Subcutaneous abdominal adipose tissue (tissue), 5 donors: ENCODE results near the gene VPS41.

Experiments
- H3K27ac ChIP-seq: one replicate; pipeline ENCODE4 v1.7.0; 2013; ENCODE audit warnings: low read depth, mild to moderate bottlenecking, inconsistent platforms, low read length, moderate library complexity
- H3K27me3 ChIP-seq, 5 donors: one replicate each; pipeline ENCODE4 v1.7.0; 2013; ENCODE audit warnings: low read length in 5 of 5, inconsistent platforms in 1 of 5; ENCODE audit not compliant: control insufficient read depth in 5 of 5, insufficient read depth in 4 of 5
- H3K36me3 ChIP-seq, 5 donors: one replicate each; pipeline ENCODE4 v1.7.0; 2013; ENCODE audit warnings: low read length in 5 of 5; ENCODE audit not compliant: control insufficient read depth in 5 of 5, insufficient read depth in 5 of 5
- H3K4me1 ChIP-seq, 5 donors: one replicate each; pipeline ENCODE4 v1.7.0; 2013; ENCODE audit warnings: low read length in 5 of 5, mild to moderate bottlenecking in 3 of 5, moderate library complexity in 1 of 5; ENCODE audit not compliant: control insufficient read depth in 5 of 5, insufficient read depth in 5 of 5
- H3K4me3 ChIP-seq, 5 donors: one replicate each; pipeline ENCODE4 v1.7.0; 2013; ENCODE audit warnings: low read length in 5 of 5, low read depth in 1 of 5
- H3K9ac ChIP-seq, 5 donors: one replicate each; pipeline ENCODE4 v1.7.0; 2013; ENCODE audit warnings: low read length in 5 of 5, mild to moderate bottlenecking in 4 of 5, moderate library complexity in 3 of 5
- H3K9me3 ChIP-seq, 5 donors: one replicate each; pipeline ENCODE4 v1.7.0; 2013; ENCODE audit warnings: low read length in 5 of 5; ENCODE audit not compliant: control insufficient read depth in 5 of 5
- donor health status: healthy.
- donor health status: healthy.
- donor health status: healthy.
- donor health status: healthy.
- donor health status: healthy.

The VPS41 gene

DNA sequence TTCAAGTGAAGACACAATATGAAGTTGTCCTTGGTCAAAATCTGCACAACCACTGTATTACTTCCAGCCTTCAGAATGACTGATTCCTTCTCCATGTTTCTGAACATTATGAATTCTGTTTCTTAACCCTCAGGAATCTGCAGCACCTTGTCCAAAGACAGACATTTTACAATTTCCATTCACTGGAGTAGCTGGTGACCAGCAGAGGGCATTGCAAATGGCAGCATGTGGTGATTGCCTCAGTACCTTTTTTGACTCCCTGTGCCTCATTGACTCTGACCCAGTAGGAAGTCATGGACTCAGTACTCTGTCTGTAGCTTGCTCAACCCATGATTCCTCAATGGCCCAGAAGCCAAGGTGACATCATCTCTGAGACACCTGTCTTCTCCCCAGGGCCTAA is 879 bp upstream of the VPS41 start:
- no peaks in the 10 kb centered on the region for H3K36me3 ChIP-seq
- H3K9ac ChIP-seq, result no peak overlapping the region
- no peaks in the 10 kb centered on the region for H3K9me3 ChIP-seq
- no peak overlapping the region for H3K4me3 ChIP-seq
- no peak overlapping the region for H3K27ac ChIP-seq
- H3K4me1 ChIP-seq, result peaks cover 0 to 11% (median 10%) of the 10 kb centered on the region in 5 donors
- no peaks in the 10 kb centered on the region for H3K27me3 ChIP-seq

- peaks cover 0 to 11% (median 10%) of the 10 kb centered on the region in 5 donors for H3K4me1 ChIP-seq
- H3K27ac ChIP-seq, result no peak overlapping the region
- H3K4me3 ChIP-seq, result peak overlapping the region in 1 of 5 donors; percentile 98
- H3K27me3 ChIP-seq, result no peaks in the 10 kb centered on the region
- H3K36me3 ChIP-seq, result no peaks in the 10 kb centered on the region
- no peaks in the 10 kb centered on the region for H3K9me3 ChIP-seq
- no peak overlapping the region for H3K9ac ChIP-seq
Measured at GRCh38 chr7:38907766-38908165, 1.2 kb downstream of the VPS41 start.

GRCh38 chr7:38907066-38907465 is 1.9 kb downstream of the VPS41 start:
- no peak overlapping the region for H3K27ac ChIP-seq
- no peaks in the 10 kb centered on the region for H3K9me3 ChIP-seq
- no peaks in the 10 kb centered on the region for H3K27me3 ChIP-seq
- no peaks in the 10 kb centered on the region for H3K36me3 ChIP-seq
- no peak overlapping the region for H3K4me3 ChIP-seq
- peaks cover 0 to 11% (median 10%) of the 10 kb centered on the region in 5 donors for H3K4me1 ChIP-seq
- no peak overlapping the region for H3K9ac ChIP-seq

DNA sequence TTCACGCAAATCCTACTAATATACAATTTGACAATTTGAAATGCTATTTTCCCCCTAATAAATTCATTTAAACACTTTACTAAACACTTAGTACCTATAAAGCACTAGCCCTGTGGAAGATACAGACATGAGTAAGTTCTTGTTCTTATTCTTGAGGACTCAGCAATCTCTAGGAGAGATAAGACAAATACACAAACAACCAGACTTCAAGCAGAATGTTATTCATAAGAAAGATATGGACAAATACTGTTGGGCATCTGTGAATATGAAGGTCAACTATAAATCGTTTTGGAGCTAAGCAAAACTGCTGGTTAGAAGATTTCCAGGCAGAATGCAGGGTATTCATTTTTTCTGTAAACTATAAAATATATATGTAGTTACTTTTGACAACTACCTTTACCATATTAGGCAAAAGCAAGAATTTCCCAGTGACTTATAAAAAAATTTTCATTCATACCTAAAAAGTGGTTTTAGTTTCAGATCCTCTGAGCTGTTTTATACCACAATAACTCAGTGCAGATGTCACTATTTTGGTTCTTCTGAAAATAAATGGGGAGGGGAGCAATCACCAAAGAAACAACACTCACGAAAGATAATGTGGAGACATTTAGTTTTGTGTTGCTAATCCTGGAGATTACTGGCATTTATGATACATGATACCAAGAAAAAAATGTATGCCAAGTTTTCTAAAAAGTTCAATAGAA is 3.8 kb downstream of the VPS41 start:
- H3K9me3 ChIP-seq, result no peaks in the 10 kb centered on the region
- no peak overlapping the region for H3K9ac ChIP-seq
- H3K27ac ChIP-seq, result no peak overlapping the region
- H3K4me3 ChIP-seq, result no peak overlapping the region
- H3K27me3 ChIP-seq, result no peaks in the 10 kb centered on the region
- peaks cover 0 to 11% (median 10%) of the 10 kb centered on the region in 5 donors for H3K4me1 ChIP-seq
- no peaks in the 10 kb centered on the region for H3K36me3 ChIP-seq

- Histone ChIP-seq H3K9ac (no peak overlapping the region), H3K4me3 (no peak overlapping the region), H3K27me3 (no peaks in the 10 kb centered on the region), H3K36me3 (no peaks in the 10 kb centered on the region), H3K27ac (no peak overlapping the region), H3K9me3 (no peaks in the 10 kb centered on the region), H3K4me1 (peaks cover 0 to 5% (median 3%) of the 10 kb centered on the region in 5 donors)
Measured at GRCh38 chr7:38903057-38903456, 5.9 kb downstream of the VPS41 start.

DNA sequence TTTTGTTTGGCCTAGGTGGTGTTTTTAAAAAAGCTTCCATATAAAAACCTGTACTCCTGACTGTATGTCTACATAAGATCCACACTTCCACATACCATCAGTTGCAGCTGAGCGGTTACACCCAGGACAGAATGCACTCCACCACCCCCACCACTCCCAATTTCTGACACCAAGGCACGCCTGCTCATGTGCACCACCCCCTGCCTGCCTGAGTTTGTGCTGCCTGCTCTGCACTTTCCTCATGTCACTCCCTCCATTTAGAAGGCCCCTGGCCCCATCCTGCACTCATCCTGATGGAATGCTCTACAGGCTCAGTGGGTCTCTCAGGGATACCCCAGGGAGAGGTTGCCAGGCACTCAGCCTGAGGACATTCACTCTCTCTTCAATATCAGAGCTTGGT is 6.5 kb downstream of the VPS41 start:
- Histone ChIP-seq H3K9ac (no peak overlapping the region), H3K4me1 (no peaks in the 10 kb centered on the region), H3K27ac (no peak overlapping the region), H3K27me3 (no peaks in the 10 kb centered on the region), H3K9me3 (no peaks in the 10 kb centered on the region), H3K36me3 (no peaks in the 10 kb centered on the region), H3K4me3 (no peak overlapping the region)

- Histone ChIP-seq H3K9me3 (no peaks in the 10 kb centered on the region), H3K4me3 (no peak overlapping the region), H3K27ac (no peak overlapping the region), H3K27me3 (no peaks in the 10 kb centered on the region), H3K9ac (no peak overlapping the region), H3K4me1 (no peaks in the 10 kb centered on the region), H3K36me3 (peaks cover 4 to 23% (median 8%) of the 10 kb centered on the region in 5 donors)
Measured at GRCh38 chr7:38893061-38893460, 15.9 kb downstream of the VPS41 start.

- no peak overlapping the region for H3K4me3 ChIP-seq
- no peak overlapping the region for H3K27ac ChIP-seq
- H3K9ac ChIP-seq, result no peak overlapping the region
- no peaks in the 10 kb centered on the region for H3K4me1 ChIP-seq
- no peaks in the 10 kb centered on the region for H3K27me3 ChIP-seq
- H3K36me3 ChIP-seq, result peaks cover 0 to 9% (median 4%) of the 10 kb centered on the region in 5 donors
- peaks cover 0 to 4% (median 0%) of the 10 kb centered on the region in 5 donors for H3K9me3 ChIP-seq
Measured at GRCh38 chr7:38890597-38890996, 18.4 kb downstream of the VPS41 start.

GRCh38 chr7:38889872-38890432 is 19.0 kb downstream of the VPS41 start:
- no peaks in the 10 kb centered on the region for H3K4me1 ChIP-seq
- H3K36me3 ChIP-seq, result peaks cover 0 to 8% (median 0%) of the 10 kb centered on the region in 5 donors
- no peak overlapping the region for H3K27ac ChIP-seq
- no peak overlapping the region for H3K9ac ChIP-seq
- H3K27me3 ChIP-seq, result no peaks in the 10 kb centered on the region
- peaks cover 0 to 4% (median 0%) of the 10 kb centered on the region in 5 donors for H3K9me3 ChIP-seq
- H3K4me3 ChIP-seq, result no peak overlapping the region

- no peak overlapping the region for H3K27ac ChIP-seq
- H3K9me3 ChIP-seq, result peaks cover 0 to 4% (median 0%) of the 10 kb centered on the region in 5 donors
- peaks cover 0 to 4% (median 0%) of the 10 kb centered on the region in 5 donors for H3K36me3 ChIP-seq
- no peak overlapping the region for H3K4me3 ChIP-seq
- H3K27me3 ChIP-seq, result no peaks in the 10 kb centered on the region
- H3K4me1 ChIP-seq, result no peaks in the 10 kb centered on the region
- no peak overlapping the region for H3K9ac ChIP-seq
Measured at GRCh38 chr7:38889079-38889478, 19.9 kb downstream of the VPS41 start.
